Measurements from ENCODE around the gene SCN9A. TPM values are rescaled to one million over a fixed set of nuclear protein-coding genes. Genes with fewer than 3 reads are reported as not detected.

SCN9A gene
- total and polyA plus RNA-seq, 9 of the 15 experiments (the other 6 are each of a cell fraction or from before 2014, with no cell fraction given) = 1.4 to 22.8 (median 7.1) TPM

- FAIRE-seq (peak; percentile 11), ATAC-seq (no peak), DNase-seq (ENCODE audit: extremely low read depth in 1 of 4, low spot score in 3 of 4) (no peak)
- Histone ChIP-seq H3K9ac (ENCODE audit: insufficient read depth in 1 of 2, low read depth in 2 of 2, low read length in 2 of 2) (no peak overlapping the region), H2AFZ (ENCODE audit: low read depth, low read length) (no peak overlapping the region), H3K27me3 (ENCODE audit: control insufficient read depth in 2 of 2, insufficient read depth in 2 of 2, low read length in 2 of 2) (no peaks in the 10 kb centered on the region), H3K36me3 (ENCODE audit: control insufficient read depth, insufficient read depth, low read length) (no peaks in the 10 kb centered on the region), H3K27ac (ENCODE audit: extremely low read depth, low read depth, low read length) (no peak overlapping the region), H3K4me1 (replicated peaks in 1 of 2; ENCODE audit: control insufficient read depth in 2 of 2, insufficient read depth in 2 of 2, low read length in 2 of 2) (peaks cover 0 to 8% of the 10 kb centered on the region in 2 experiments; a peak in 2 of 5 replicates), H3K9me3 (replicated peaks; ENCODE audit: control insufficient read depth, insufficient read depth, low read depth, low read length) (no peaks in the 10 kb centered on the region), H3K4me3 (no peak overlapping the region), H4K20me1 (replicated peaks; ENCODE audit: control insufficient read depth, insufficient read depth, low read length) (no peaks in the 10 kb centered on the region), H3K4me2 (ENCODE audit: insufficient read depth, low read length) (no peak overlapping the region), H3K79me2 (ENCODE audit: control insufficient read depth, insufficient read depth, low read length) (peaks cover 6% of the 10 kb centered on the region; the same call in 2 of the 3 replicates), H3K9me1 (ENCODE audit: control insufficient read depth, insufficient read depth, low read length) (no peaks in the 10 kb centered on the region)
- POLR2A ChIA-PET = interaction anchor here (1.1 kb wide), 2 partner anchors 11 to 19 kb away, joined by 3 to 4 read pairs; no protein-coding TSS in a partner anchor
- no TSS peak for BruUV-seq (replicated peaks)
- in situ Hi-C loops (cut with MboI) (no loop called here), intact Hi-C loops (cut with micrococcal nuclease) (no loop called here)
- TF ChIP-seq ZBTB40 (IDR thresholded peaks at IDR 0.05) = no peak
- TF ChIP-seq ZBTB40 (CRISPR knock-in tag; IDR thresholded peaks at IDR 0.05) = no peak
- TF ChIP-seq NFYB (IDR thresholded peaks at IDR 0.05; ENCODE audit: extremely low read depth, insufficient read length) = no peak
- TF ChIP-seq PKNOX1 (IDR thresholded peaks at IDR 0.05) = no peak
- TF ChIP-seq NCOA1 (IDR thresholded peaks at IDR 0.05; ENCODE audit: low read depth) = no peak
- TF ChIP-seq PHF21A (IDR thresholded peaks at IDR 0.05; ENCODE audit: borderline replicate concordance, low read depth) = no peak
- TF ChIP-seq HDAC8 (tag; IDR thresholded peaks at IDR 0.05) = no peak
- no peak for TF ChIP-seq ZNF165 (CRISPR knock-in tag; IDR thresholded peaks at IDR 0.05; ENCODE audit: borderline replicate concordance)
- TF ChIP-seq NFE2 (IDR thresholded peaks at IDR 0.05; ENCODE audit: low read depth) = no peak
- no peak for TF ChIP-seq ETS2 (tag; IDR thresholded peaks at IDR 0.05; ENCODE audit: borderline replicate concordance, poor library complexity, severe bottlenecking)
- no peak for TF ChIP-seq ZZZ3 (IDR thresholded peaks at IDR 0.05)
- no peak for TF ChIP-seq RFX7 (CRISPR knock-in tag; IDR thresholded peaks at IDR 0.05)
- no peak for TF ChIP-seq PRMT5 (CRISPR knock-in tag; IDR thresholded peaks at IDR 0.05)
- no peak for TF ChIP-seq NONO (IDR thresholded peaks at IDR 0.05; ENCODE audit: low read depth in 2 of 2, low read length in 1 of 2)
- CTCF ChIA-PET (ENCODE audit: low intra/inter-chr PET ratio) = no interaction called here
Observed at GRCh38 chr2:166351319-166351718, 24.4 kb downstream of the SCN9A start.
